Endothelial cell of umbilical vein (primary cell): ENCODE measurements around the gene CTIF. TPM values are rescaled to one million over a fixed set of nuclear protein-coding genes. Genes with fewer than 3 reads are reported as not detected.

Experiments used
- BruUV-seq: library from RNA; stranded (reverse); fragments of 400-500 nt; replicated peaks from 2 replicates; lab custom pipeline; 2021; lab: Mats Ljungman, UMichigan
- CTCF ChIA-PET: fragments of 300-600, 350-600 bp; sonication (Branson Sonifier 250); formaldehyde crosslinking; loops from one replicate; lab custom pipeline; 2021; ENCODE audit warnings: antibody characterized with exemption, inconsistent platforms; lab: Charles Lee
- POLR2A ChIA-PET: fragments of 300-600, 350-600 bp; sonication (Branson Sonifier 250); formaldehyde crosslinking; loops from one replicate; lab custom pipeline; 2021; ENCODE audit warnings: antibody characterized with exemption, inconsistent platforms; lab: Charles Lee
- DNase-seq: peaks from one replicate; pipeline ENCODE4 v3.0.0-alpha.2; 2011; ENCODE audit warnings: low read depth, low spot score
- FAIRE-seq: peaks from 2 replicates; lab custom pipeline; 2011; peaks lifted over from hg19 to GRCh38; lab: Jason Lieb, UNC
- H2AFZ ChIP-seq: 2 replicates; pipeline ENCODE4 v1.6.0; 2012; ENCODE audit warnings: low read depth, low read length, control low read depth, inconsistent platforms
- H3K27ac ChIP-seq: 2 replicates; pipeline ENCODE4 v1.5.1; 2011; ENCODE audit warnings: low read depth, mild to moderate bottlenecking, control low read depth, low read length, moderate library complexity; ENCODE audit not compliant: insufficient read depth
- H3K27me3 ChIP-seq, 2 experiments: 2 replicates each; pipeline versions ENCODE4 v1.6.0 to v1.6.1; 2011; ENCODE audit warnings: low read length in 2 of 2, mixed read lengths in 1 of 2; ENCODE audit not compliant: control insufficient read depth in 2 of 2, insufficient read depth in 2 of 2
- H3K36me3 ChIP-seq, 2 experiments: 2 replicates in 1 of 2; 3 replicates in 1 of 2; pipeline ENCODE4 v1.5.1; 2011; ENCODE audit warnings: low read length in 2 of 2, mild to moderate bottlenecking in 1 of 2, moderate library complexity in 1 of 2; ENCODE audit not compliant: control insufficient read depth in 2 of 2, insufficient read depth in 2 of 2; ENCODE audit errors: extremely low read depth in 1 of 2
- H3K4me1 ChIP-seq: 3 replicates; pipeline ENCODE4 v1.5.1; 2011; ENCODE audit warnings: mild to moderate bottlenecking, low read length; ENCODE audit not compliant: control insufficient read depth, insufficient read depth; ENCODE audit errors: extremely low read depth
- H3K4me2 ChIP-seq: 2 replicates; pipeline ENCODE4 v1.6.1; 2011; ENCODE audit warnings: low read length, control low read depth, mixed read lengths; ENCODE audit not compliant: insufficient read depth
- H3K4me3 ChIP-seq, 3 experiments: fragments of 200-600 bp in 1 of 3; sonication (generic), shearing (Covaris generic) in 1 of 3; replicated peaks in 1 of 3; 2 replicates each; pipeline ENCODE4 v1.5.1; 2011 to 2016; ENCODE audit warnings: control low read depth in 3 of 3, low read length in 3 of 3, mild to moderate bottlenecking in 2 of 3, inconsistent platforms in 1 of 3, low read depth in 1 of 3, moderate library complexity in 1 of 3; ENCODE audit not compliant: insufficient read depth in 1 of 3
- H3K79me2 ChIP-seq: 2 replicates; pipeline ENCODE4 v1.6.0; 2012; ENCODE audit warnings: low read length, inconsistent platforms; ENCODE audit not compliant: control insufficient read depth, insufficient read depth
- H3K9ac ChIP-seq: replicated peaks from 2 replicates; pipeline ENCODE3; 2011; ENCODE audit warnings: low read length, control low read depth; ENCODE audit not compliant: insufficient read depth; ENCODE audit errors: extremely low read depth
- H3K9me1 ChIP-seq: replicated peaks from 3 replicates; pipeline ENCODE4 v1.6.0; 2011; ENCODE audit warnings: mild to moderate bottlenecking, low read length; ENCODE audit not compliant: control insufficient read depth, insufficient read depth; ENCODE audit errors: extremely low read depth
- H3K9me3 ChIP-seq: replicated peaks from 2 replicates; pipeline ENCODE4 v1.5.1; 2012; ENCODE audit warnings: low read length, inconsistent platforms; ENCODE audit not compliant: control insufficient read depth, insufficient read depth
- H4K20me1 ChIP-seq: replicated peaks from 2 replicates; pipeline ENCODE3; 2011; ENCODE audit warnings: mild to moderate bottlenecking, low read length; ENCODE audit not compliant: control insufficient read depth, insufficient read depth; ENCODE audit errors: extremely low read depth
- CTCF ChIP-seq, 2 donors: IDR thresholded peaks; 1 replicate in 1 of 2; 2 replicates in 1 of 2; pipeline ENCODE4 v1.5.1; 2011; ENCODE audit warnings: low read length in 2 of 2, mild to moderate bottlenecking in 2 of 2, moderate library complexity in 2 of 2, control low read depth in 1 of 2, inconsistent platforms in 1 of 2, low read depth in 1 of 2; ENCODE audit not compliant: insufficient read depth in 1 of 2; ENCODE audit errors: extremely low read depth in 1 of 2
- EZH2 ChIP-seq: IDR thresholded peaks from 2 replicates; pipeline ENCODE4 v1.6.1; 2012; ENCODE audit warnings: borderline replicate concordance, low read depth, mild to moderate bottlenecking, moderate library complexity, low read length, inconsistent platforms; ENCODE audit not compliant: severe bottlenecking
- FOS ChIP-seq: IDR thresholded peaks from 2 replicates; pipeline ENCODE4 v1.6.1; 2011; ENCODE audit warnings: mild to moderate bottlenecking, low read length, moderate library complexity, borderline replicate concordance; ENCODE audit not compliant: insufficient read depth
- GATA2 ChIP-seq: IDR thresholded peaks from 2 replicates; pipeline ENCODE4 v1.7.0; 2011; ENCODE audit warnings: low read depth, mild to moderate bottlenecking, moderate library complexity, mixed read lengths, low read length; ENCODE audit not compliant: insufficient read length, insufficient read depth
- JUN ChIP-seq: IDR thresholded peaks from 2 replicates; pipeline ENCODE4 v1.6.1; 2011; ENCODE audit warnings: borderline replicate concordance, low read depth; ENCODE audit not compliant: insufficient read length, insufficient read depth
- MYC ChIP-seq: IDR thresholded peaks from one replicate; pipeline ENCODE4 v1.6.1; 2011; ENCODE audit warnings: mild to moderate bottlenecking, low read depth, low read length
- POLR2A ChIP-seq: IDR thresholded peaks from 2 replicates; pipeline ENCODE4 v1.6.1; 2012; ENCODE audit warnings: low read depth, mild to moderate bottlenecking, control low read depth, low read length
- POLR2AphosphoS5 ChIP-seq: IDR thresholded peaks from 2 replicates; pipeline ENCODE4 v1.6.1; 2012; ENCODE audit warnings: low read depth, mild to moderate bottlenecking, control low read depth, low read length, moderate library complexity; ENCODE audit not compliant: insufficient read depth
- dilution Hi-C: fragments of 300-500 bp; cut with MboI; formaldehyde crosslinking; loops from one replicate; pipeline ENCODE4 v1.15.0; 2019; ENCODE audit warnings: low sequenced_read_pairs; ENCODE audit not compliant: extremely low pct_ligation_motif_present
- intact Hi-C: fragments of 100-400 bp; cut with micrococcal nuclease; formaldehyde crosslinking; loops from one replicate; pipeline ENCODE4 v1.10.0; 2022
- polyA plus RNA-seq, 4 experiments: library from polyadenylated mRNA; depleted of rRNA in 3 of 4; stranded (reverse) in 3 of 4; unstranded in 1 of 4; fragments of >200 nt; gene quantifications; 2 replicates each; pipeline versions ENCODE4 v1.2.1 to v1.2.3, GENCODE V29; 2011 to 2012; ENCODE audit warnings: missing spikeins in 1 of 4
- total RNA-seq: library from RNA; stranded (reverse); gene quantifications from 2 replicates; pipeline ENCODE4 v1.2.3, GENCODE V29; 2021

Gene CTIF
- total and polyA plus RNA-seq, 2 donors (not counting 3 experiments of a cell fraction or from before 2014, with no cell fraction given), result 20.9 to 57.7 TPM

GRCh38 chr18:48785091-48785614 lies 246.3 kb downstream of the CTIF start:
- Histone ChIP-seq H3K9me3 (no peaks in the 10 kb centered on the region), H3K4me3 (no peak overlapping the region), H3K27ac (no peak overlapping the region), H2AFZ (no peak overlapping the region), H3K36me3 (no peaks in the 10 kb centered on the region), H3K79me2 (no peaks in the 10 kb centered on the region), H4K20me1 (no peaks in the 10 kb centered on the region), H3K27me3 (no peaks in the 10 kb centered on the region), H3K9me1 (no peaks in the 10 kb centered on the region), H3K4me2 (no peak overlapping the region), H3K4me1 (peaks cover 25% of the 10 kb centered on the region), H3K9ac (no peak overlapping the region)
- no peak for FAIRE-seq
- DNase-seq, result no peak
- dilution Hi-C loops (no loop called here), intact Hi-C loops (no loop called here)
- ChIA-PET POLR2A (no interaction called here), CTCF (interaction anchor here (3.0 kb wide), 1 partner anchor 9 kb away, joined by 9 read pairs; no protein-coding TSS in a partner anchor)
- TF ChIP-seq MYC (no peak), EZH2 (no peak), POLR2AphosphoS5 (no peak), GATA2 (no peak), FOS (no peak), JUN (no peak), CTCF (IDR thresholded peaks at IDR 0.05; ENCODE audit: extremely low read depth in 1 of 2, insufficient read depth in 1 of 2, low read depth in 1 of 2, low read length in 2 of 2) (no peak), POLR2A (no peak)
- no TSS peak for BruUV-seq
